Measurements from ENCODE around the gene ENOX1.

ENOX1 gene

DNA sequence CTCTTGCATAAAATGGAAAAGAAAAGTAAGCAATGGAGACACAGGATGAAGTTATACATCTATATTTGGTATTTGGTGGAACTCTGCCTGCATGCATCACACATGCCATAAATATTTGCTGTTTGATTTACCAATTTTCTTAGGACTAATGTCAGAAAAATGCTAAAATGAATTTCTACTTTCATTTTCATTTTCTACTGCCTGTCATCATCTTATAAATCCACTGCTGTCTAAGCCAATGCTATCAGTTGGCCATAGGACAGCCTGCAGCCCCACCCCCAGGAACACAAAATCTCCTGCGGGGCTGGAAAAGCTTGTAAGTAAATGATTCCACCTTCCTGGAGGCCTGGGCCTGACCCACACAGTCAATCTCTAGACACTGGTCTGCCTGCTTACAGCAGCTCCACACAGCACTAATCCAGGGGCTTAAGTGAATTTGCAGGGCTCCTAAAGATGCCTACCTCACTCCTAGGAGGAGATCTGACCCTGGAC, 122.0 kb downstream of the ENOX1 start:
- no peak for DNase-seq

DNA sequence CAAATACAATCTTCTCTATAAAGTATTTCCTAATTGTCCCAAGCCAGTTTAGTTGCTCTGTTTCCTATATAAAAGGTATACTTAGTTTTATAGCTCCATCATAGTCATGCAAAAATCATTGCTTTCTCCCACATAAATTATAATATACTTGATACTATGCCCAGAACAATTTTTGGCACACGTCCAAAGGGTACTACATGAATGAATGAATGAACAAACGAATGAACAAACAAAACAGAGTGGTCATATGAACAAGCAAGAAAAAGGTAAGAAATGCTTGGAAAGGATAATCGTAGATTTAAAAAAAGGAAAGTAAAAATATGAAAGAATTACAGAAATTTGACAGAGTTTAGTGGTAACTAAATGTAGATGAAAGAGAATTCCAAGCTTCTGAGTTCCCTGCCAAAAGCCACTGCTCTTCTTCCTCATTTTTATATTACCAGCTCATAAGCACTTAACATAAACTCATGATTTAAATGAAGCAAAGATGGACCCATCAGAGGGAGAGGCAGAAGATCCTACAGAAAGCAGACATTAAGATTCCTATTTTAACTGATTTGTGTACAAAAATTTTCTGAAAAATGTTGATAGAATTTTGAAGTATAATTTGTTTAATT, 123.2 kb downstream of the ENOX1 start:
- no peak for DNase-seq

DNA sequence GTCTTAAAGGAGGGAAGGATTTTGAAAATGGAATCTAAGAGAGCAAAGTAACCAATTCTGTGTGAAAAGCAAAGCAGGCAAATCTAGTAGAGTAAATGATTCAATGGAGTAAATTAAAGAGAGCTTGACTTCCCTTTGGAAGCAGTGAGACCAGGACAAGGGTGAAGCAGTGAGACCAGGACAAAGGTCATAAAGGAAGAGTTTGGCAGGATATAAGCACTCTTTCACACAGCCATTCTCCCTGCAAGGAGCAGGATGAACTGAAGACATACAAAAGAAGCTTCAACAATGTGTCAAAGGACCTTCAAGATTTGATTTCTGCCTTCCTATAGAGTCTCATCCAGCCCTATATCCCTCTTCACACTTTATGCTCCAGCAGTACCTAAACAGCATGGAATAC, 123.8 kb downstream of the ENOX1 start:
- no peak for DNase-seq

DNA sequence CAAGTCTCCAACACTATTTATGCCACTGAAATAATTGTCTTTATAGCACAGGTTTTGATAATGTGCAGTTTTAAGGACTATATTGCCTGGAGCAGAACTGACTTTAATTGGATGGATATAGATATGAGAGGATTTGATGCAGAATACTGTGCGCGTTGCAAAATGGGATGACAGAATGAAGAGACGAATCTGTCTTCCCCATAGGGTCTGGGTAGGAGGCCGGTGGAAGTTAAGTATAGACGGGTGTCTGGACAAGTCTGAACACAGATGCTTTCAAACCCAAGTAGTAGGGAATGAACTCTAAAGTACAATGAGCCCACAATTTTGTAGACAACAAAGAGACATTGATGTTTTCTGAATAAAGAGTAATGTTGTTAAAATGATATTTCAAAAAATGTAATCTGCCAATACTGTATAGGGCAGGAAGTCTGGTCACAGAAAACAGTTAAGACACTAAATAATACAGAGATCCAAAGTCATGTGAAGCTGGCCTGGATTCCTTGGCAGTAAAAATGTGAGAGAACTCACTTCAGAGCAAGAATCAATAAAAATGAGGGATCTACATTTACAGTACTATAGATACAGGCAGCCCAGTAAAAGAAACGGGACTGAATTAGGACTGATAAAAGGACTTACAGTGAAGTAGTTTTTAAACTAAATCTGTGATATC, 125.5 kb downstream of the ENOX1 start:
- no peak for DNase-seq

DNA sequence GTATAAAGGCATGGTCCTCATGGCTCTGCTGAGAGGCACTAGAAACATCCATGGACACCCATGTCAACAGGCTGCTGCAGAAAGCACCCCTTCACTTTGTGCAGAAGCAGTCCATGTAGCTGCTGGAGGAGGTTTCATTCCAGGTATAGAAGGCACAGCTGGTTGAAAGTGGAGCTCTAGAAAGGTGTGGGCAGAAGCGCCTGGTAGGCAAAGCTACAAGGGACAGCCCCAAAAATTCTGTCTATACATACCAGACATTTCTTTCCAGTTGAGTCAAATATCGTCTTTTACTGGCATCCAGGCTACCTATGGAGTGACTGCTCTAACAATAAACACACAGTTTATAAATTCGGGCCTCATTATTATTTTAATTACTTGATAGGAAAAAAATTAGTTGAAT, 129.3 kb downstream of the ENOX1 start:
- DNase-seq: no peak

DNA sequence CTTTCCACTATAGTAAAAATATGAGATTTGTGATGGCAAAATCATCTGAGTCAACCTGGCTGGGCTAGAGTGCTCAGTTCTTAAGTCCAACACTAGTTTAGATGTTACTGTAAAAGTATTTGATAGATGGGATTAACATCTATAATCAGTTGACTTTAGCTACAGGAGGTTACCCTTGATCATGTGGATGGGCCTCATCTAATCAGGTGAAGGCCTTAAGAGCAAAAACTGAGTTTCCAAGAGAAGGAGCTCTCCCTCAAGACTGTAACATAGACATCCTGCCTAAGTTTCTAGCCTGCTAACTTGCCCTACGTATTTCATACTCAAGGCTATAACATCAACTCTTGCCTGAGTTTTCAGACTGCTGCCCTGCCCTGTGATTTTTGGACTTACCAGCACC, 132.8 kb downstream of the ENOX1 start:
- no peak for DNase-seq

DNA sequence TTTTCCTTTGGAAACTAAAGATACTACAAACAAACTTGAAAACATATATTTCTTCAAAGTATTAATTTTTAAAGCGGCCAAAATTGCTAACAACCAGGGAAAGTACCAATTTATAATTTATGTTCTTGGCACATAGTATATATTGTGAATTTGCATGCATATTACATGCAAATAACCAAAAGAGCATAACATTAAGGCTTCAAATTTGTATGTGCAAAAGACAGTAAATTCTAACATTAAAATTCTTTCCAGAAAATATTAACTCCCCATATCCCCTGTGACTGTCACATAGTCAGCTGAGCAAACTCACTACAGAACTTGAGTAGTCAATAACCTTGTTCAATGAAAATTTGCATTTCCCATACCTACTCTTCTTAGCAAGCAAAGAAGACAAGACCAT, 133.4 kb downstream of the ENOX1 start:
- no peak for DNase-seq

DNA sequence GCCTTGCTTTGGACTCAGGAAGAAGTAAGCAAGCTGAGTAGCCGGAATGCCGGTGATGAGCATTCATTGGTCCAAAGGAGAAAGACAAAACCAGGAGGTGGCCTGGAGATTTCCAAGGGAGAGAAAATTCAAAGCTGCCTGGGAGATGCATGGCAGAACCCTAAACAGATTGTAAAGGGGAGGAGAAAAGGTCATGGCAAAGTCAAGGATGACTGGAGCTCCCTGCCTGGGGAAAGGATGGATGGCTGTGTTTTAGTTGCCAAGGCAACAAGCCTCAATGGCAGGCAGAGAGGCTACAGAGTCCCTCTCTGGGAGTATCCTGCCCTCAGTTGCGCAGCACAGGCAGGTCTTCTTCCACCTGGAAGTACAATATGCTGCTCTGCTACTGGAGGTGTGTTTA, 134.0 kb downstream of the ENOX1 start:
- DNase-seq: no peak

DNA sequence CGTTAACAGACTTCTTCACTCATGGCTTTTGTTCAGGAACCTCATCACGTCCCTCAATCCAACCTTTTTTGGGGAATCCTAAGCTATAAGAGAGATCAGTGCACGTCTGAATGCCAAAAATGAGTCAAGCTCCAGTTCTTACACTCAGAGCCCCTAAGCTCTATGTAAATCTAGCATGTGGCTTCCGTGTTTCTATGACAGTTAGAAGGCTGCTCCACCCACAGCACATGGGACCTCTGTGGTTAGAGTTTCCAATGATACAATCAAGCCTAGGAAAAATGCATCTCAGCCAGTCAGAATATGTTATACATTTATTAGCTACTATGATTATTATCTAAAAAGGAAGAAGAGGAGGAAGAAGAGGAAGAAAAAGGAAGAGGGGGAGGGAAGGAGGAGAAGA, 135.9 kb downstream of the ENOX1 start:
- no peak for DNase-seq

DNA sequence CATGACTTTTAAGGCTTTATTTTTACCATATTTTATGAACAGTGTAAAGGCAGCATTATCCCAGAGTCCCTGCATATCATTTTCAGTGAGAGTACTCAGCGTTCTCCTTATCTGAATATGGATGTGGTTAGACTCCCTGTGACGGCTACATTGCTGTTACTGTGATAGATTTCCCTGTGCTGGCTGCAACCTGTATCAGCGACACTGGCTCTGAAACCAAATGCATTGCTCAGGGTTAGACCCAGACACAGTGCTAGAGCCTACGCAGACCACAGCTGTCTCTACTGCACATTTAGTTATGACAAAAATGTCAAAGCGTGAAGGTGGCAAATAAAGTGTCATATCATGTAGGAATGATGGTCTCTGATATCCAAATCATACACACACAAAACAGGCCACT, 138.0 kb downstream of the ENOX1 start:
- no peak for DNase-seq

DNA sequence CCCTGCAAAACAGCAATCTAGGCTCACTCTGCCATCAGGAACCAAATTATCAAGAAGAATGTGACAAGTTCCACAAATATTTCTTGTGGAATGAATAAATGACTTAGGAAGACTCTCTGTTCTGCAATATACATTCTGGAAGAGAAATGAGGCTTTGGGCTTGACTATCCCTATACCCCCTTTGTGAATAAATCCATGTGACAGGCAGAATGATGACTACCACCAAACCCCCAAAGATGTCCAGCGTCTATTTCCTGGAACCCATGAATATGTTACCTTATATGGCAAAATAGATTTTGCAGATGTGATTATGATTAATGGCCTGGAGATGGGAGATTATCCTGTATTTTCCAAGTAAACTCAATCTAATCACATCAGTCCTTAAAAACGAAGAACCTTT, 139.3 kb downstream of the ENOX1 start:
- no peak for DNase-seq

DNA sequence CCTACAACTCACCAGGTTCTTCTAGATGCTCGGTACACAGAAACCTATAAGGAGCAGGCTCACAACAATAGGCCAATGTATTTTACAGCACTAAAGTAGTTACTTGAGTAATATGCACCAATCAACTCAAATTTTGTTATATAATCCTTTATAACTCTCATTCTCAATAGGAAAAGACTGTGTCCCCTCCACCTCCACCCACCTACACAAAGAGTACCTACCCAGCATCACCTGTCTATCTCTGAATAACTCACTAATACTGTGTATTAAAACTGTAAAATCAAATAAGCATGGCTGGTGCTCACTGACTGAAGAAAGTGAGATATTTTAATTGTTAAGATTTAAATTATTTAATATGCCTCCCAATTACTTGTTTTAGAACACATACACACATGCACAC, 146.3 kb downstream of the ENOX1 start:
- no peak for DNase-seq

DNA sequence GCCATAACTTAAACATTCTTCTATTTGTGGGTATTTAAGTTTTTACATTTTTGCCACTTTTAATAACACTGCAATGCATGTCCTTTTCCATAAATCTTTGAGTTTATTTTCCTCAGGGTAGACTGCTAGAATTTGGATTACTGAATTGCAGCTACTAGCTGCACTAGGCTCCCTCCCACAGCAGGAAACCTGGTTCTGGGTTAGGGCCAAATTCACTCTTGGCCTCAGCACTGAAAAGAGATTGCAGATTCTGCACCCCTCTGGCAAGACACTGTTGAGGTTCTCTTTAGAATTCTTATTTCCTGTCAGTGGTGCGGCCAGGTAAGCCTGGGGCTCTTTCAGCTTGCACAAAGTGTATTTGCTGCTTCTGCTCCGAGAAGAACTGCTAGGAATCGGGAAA, 155.7 kb downstream of the ENOX1 start:
- DNase-seq: no peak

DNA sequence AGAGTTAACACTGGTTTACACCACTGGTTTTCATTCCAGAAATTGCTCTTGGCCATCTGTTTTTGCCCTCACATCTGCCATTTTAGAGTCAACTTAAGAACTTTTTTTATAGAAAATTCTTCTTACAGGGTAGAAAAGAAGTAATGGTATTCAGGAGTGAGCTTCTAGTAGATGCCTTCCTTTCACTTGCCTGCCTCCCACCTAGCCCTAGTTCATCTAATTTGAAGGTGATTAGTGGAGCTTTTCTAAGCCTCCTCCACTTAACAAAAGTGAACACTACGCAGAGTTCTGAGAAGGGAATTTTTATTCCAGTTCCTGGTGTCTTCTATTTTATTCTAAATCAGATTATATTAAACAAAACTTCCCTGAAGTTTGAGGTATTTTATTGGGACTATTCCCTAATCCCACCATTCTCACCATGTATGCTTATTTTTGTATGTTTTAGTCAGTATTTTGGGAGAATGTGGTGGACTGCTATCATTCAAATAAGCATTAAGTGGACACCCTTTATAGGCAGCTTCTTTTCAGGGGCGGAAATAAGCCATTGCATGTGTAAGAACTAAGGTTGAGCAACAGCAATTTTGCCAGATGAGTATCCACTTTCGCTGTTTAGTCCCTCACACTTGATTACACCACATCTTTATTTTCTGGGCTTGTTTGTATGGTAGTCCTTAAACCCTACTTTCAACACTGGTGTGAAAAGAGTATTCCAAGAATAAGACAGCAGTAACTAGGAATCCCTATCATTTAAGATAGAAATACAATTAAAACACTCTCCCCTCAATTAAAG, 156.9 kb downstream of the ENOX1 start:
- DNase-seq: no peak

DNA sequence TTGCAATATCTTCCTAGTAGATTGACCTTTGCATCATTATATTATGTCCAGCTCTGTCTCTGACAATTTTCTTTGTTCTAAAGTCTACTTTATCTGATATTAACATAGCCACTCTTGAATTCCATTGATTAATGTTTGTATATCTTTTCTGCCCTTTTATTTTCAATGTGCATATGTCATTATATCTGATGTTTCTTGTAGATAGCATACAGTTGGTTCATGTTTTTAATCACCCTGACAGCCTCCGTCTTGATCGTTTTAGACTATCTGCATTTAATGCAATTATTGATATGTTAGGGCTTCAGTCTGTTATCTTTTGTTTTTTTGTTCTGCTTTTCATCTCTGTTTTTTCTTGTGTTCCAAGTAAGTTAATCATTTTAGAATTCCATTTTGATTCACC, 159.8 kb downstream of the ENOX1 start:
- no peak for DNase-seq

DNA sequence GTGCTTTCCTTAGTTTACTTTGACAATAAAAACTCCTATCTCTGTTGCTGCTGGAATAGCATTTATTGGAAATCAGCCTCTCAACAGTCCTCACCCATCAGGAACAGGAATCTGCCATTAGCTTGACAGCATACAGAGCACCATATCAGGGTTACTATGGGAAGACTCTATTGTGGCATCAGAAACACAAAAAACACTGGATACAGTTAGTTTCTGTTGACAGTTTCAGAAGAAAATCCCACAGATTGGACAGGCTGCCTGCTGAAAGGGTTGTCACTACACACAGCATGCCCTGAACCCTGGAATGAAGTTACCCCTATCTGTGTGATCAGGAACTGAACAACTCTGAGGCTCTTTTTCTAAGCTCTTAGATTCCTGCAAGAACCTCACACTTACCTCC, 172.7 kb downstream of the ENOX1 start:
- no peak for DNase-seq

DNA sequence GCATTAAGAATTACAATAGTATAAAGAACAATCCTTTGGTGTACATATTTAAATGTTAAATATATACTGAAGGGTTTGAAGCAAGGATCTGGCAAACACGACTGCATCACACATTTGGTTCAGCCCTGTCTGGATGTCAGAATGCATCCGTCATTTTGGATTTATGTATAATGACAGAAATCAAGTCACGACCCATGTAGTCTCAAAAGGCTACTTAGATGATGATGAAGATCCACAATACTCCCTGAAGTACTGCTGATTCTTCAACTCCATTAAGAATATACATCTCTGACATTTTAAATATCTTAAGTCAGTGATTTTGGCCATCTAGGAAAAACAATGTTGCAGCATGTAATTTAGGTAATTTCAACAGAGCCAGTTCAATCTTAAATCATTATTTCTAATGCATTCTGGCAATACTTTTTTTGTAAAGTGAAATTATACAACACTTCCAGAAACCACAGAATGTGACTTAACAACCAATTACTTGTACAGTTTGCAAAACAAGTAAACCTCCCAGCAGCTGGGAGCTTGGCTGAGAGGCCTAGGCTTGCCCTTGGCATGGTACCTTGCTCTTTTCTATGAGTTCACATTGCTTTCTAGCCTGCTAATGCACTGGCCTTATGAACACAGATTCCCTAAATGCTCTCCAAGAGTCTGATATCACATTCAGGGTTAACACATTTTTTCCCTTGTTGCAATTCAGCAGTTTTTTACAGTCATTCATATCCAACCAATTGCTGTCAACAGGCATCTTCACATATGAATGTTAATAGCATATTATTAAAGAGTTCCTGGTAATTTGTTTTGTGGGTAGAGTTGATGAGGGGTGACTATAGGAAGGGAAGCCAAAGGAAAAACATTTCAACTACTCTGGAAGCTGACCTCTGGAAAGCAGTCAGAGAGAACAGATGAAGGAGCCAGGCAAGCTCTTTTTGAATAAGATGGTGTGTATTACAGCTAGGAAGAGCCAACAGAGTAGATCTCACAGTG, 175.2 kb downstream of the ENOX1 start:
- DNase-seq: no peak

DNA sequence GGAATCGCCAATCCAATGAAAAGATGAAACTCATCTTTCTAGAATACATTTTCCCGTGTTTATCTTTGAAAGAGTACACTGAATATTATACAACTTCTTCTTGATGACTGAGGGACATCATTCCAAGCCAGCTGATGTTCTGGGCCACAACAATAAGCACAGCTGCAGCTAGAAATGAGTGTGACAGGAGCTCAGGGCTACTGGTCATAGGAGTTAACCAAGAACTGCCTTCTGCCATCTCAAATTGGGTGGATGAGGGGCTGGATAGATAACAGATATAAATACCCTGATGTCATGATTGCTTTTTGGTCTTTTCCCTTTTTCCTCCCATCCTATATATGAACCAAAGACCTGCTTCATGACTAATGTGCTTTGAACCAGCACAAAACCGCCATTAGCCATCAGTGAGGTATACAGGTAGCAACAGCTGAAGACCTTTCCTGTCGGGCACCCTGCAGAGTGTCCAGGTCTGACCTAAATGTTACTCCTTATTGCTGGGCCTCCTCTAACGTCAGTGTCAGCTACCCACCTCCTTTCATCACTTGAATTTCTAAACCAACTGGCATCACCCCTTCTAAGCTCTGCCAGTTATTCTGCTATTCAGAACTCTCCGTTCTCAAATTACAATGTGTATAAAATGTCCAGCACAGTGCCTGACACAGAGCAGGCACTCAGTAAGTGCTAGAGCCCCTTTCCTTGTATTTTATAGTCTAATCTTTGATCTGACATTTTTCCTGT, 178.2 kb downstream of the ENOX1 start:
- DNase-seq: no peak

DNA sequence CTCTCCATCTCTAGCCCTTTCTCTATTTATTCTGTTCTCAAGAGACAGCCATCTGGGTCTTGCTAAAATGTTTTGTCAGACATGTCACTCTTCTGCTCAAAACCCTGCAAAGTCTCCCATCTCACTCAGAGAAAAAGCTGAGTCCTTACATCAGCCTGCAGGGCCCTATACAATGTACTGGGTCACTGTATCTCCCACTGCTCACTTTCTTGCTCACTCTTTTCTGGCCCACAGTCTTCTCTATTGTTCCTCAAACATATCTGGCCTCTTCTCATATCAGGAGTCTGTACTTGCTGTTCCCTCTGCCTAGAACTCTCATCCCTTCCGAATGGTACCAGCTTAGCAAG, 189.2 kb downstream of the ENOX1 start:
- DNase-seq: no peak

DNA sequence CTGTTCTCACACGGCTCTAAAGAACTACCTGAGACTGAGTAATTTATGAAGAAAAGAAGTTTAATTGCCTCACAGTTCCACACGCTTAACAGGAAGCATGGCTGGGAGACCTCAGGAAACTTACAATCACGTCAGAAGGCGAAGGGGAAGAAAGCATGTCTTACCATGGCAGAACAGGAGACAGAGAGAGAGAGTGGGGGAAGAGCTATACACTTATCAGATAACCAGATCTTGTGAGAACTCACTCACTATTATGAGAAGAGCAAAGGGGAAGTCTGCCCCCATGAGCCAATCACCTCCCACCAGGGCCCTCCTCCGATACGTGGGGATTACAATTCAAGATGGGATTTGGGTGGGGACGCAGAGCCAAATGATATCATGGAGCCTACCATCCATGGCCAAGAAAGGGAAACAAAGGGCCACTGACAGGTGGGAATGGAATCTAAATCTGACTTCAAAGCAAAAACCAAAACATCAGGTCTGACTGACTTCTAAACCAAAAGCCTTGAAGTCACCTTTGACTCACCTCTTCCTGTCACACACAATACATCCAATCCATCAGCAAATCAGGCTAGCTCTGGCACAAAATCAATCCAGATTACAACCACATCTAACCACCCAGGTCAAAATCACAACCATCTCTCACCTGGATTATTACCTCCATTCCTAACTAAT, 189.7 kb downstream of the ENOX1 start:
- no peak for DNase-seq

DNA sequence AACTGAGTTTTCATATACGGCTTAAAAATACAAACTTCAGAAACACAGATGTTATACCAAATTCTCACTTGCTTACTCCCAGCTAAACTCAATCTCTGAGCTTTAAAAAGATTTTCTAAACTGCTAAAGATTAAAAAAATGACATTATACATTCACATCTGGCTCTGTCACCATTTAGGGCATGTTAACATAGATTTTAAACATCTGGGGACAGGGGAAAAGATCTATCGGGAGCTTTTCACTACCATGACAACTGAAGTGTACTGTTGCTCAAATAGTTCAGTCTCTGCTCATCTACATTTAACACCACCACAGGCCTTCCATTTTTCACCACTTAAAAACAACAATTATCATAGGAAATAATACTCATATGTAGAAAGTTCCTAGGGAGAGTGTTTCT, 190.8 kb downstream of the ENOX1 start:
- DNase-seq: no peak

DNA sequence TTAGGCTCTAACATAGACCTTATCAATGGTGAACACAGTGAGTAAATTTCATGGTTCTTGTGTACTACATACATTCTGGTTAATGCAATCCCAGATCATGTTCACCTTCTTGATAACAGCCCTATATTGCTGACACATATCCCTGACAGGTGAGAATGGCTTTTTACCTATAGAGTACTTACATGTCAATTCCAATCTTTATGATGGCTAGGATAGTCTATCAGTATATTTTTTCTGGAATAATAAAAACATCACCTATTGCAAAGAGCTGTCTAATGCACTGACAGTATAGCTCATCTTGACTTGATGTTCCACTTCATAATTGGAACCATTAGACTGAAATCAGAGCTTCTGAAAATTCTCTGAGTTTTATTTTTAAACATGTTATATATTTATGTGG, 199.4 kb downstream of the ENOX1 start:
- DNase-seq: no peak
